ENCODE measurements around the gene DMTF1. TPM values are rescaled to one million over a fixed set of nuclear protein-coding genes. Genes with fewer than 3 reads are reported as not detected.

The DMTF1 gene
- total and polyA plus RNA-seq, 2 experiments from 2014 or later, result 37.8 to 75.1 TPM

GRCh38 chr7:87129848-87130247, 22.4 kb upstream of the DMTF1 start:
- H3K4me2 ChIP-seq, result no peak overlapping the region
- TF ChIP-seq EZH2phosphoT487 (IDR thresholded peaks at IDR 0.05; ENCODE audit: low read depth, severe bottlenecking, unreplicated experiment) (no peak), EZH2 (IDR thresholded peaks at IDR 0.05; ENCODE audit: borderline replicate concordance) (no peak), CTCF (IDR thresholded peaks at IDR 0.05; ENCODE audit: poor library complexity) (no peak)
- no peaks in the 10 kb centered on the region for H3K79me2 ChIP-seq
- no peaks in the 10 kb centered on the region for H3K9me2 ChIP-seq (replicated peaks; ENCODE audit: insufficient read depth)
- H3K4me3 ChIP-seq, result no peak overlapping the region
- no peaks in the 10 kb centered on the region for H3K4me1 ChIP-seq (ENCODE audit: insufficient read depth)
- no peaks in the 10 kb centered on the region for H3K36me3 ChIP-seq (replicated peaks; ENCODE audit: insufficient read depth, low read depth)
- WGBS (ENCODE audit: low lambda C conversion rate, missing lambda C conversion rate), result 60% methylated on average over 3 of the region's 3 CpGs
- no peaks in the 10 kb centered on the region for H3K27me3 ChIP-seq
- H3K9me3 ChIP-seq (ENCODE audit: low read depth), result no peaks in the 10 kb centered on the region
- H2AFZ ChIP-seq, result no peak overlapping the region
- H4K20me1 ChIP-seq (ENCODE audit: insufficient read depth, poor library complexity, severe bottlenecking), result no peaks in the 10 kb centered on the region
- DNase-seq (ENCODE audit: low spot score), result no peak
- H3K27ac ChIP-seq, result peak overlapping the region; percentile 1

GRCh38 chr7:87131771-87132170, 20.5 kb upstream of the DMTF1 start:
- no peaks in the 10 kb centered on the region for H3K79me2 ChIP-seq
- no peaks in the 10 kb centered on the region for H3K9me3 ChIP-seq (ENCODE audit: low read depth)
- no peak overlapping the region for H2AFZ ChIP-seq
- no peak for DNase-seq (ENCODE audit: low spot score)
- H3K4me3 ChIP-seq, result no peak overlapping the region
- TF ChIP-seq CTCF (IDR thresholded peaks at IDR 0.05; ENCODE audit: poor library complexity) (no peak), EZH2 (IDR thresholded peaks at IDR 0.05; ENCODE audit: borderline replicate concordance) (no peak), EZH2phosphoT487 (IDR thresholded peaks at IDR 0.05; ENCODE audit: low read depth, severe bottlenecking, unreplicated experiment) (no peak)
- H3K4me2 ChIP-seq, result no peak overlapping the region
- H3K9me2 ChIP-seq (replicated peaks; ENCODE audit: insufficient read depth), result no peaks in the 10 kb centered on the region
- no peaks in the 10 kb centered on the region for H3K27me3 ChIP-seq
- no peaks in the 10 kb centered on the region for H3K36me3 ChIP-seq (replicated peaks; ENCODE audit: insufficient read depth, low read depth)
- H4K20me1 ChIP-seq (ENCODE audit: insufficient read depth, poor library complexity, severe bottlenecking), result no peaks in the 10 kb centered on the region
- WGBS (ENCODE audit: low lambda C conversion rate, missing lambda C conversion rate), result 92% methylated on average over 3 of the region's 3 CpGs
- H3K27ac ChIP-seq, result no peak overlapping the region
- H3K4me1 ChIP-seq (ENCODE audit: insufficient read depth), result no peaks in the 10 kb centered on the region

GRCh38 chr7:87137271-87137670, 15.0 kb upstream of the DMTF1 start:
- no peak overlapping the region for H2AFZ ChIP-seq
- DNase-seq (ENCODE audit: low spot score), result no peak
- H3K36me3 ChIP-seq (replicated peaks; ENCODE audit: insufficient read depth, low read depth), result no peaks in the 10 kb centered on the region
- H3K79me2 ChIP-seq, result no peaks in the 10 kb centered on the region
- H3K9me2 ChIP-seq (replicated peaks; ENCODE audit: insufficient read depth), result no peaks in the 10 kb centered on the region
- H3K27me3 ChIP-seq, result no peaks in the 10 kb centered on the region
- H3K4me1 ChIP-seq (ENCODE audit: insufficient read depth), result no peaks in the 10 kb centered on the region
- no peak overlapping the region for H3K4me2 ChIP-seq
- TF ChIP-seq EZH2phosphoT487 (IDR thresholded peaks at IDR 0.05; ENCODE audit: low read depth, severe bottlenecking, unreplicated experiment), result no peak
- TF ChIP-seq EZH2 (IDR thresholded peaks at IDR 0.05; ENCODE audit: borderline replicate concordance), result no peak
- TF ChIP-seq CTCF (IDR thresholded peaks at IDR 0.05; ENCODE audit: poor library complexity), result no peak
- no peaks in the 10 kb centered on the region for H3K9me3 ChIP-seq (ENCODE audit: low read depth)
- no peaks in the 10 kb centered on the region for H4K20me1 ChIP-seq (ENCODE audit: insufficient read depth, poor library complexity, severe bottlenecking)
- no peak overlapping the region for H3K4me3 ChIP-seq
- H3K27ac ChIP-seq, result no peak overlapping the region

GRCh38 chr7:87139514-87139913, 12.7 kb upstream of the DMTF1 start:
- Histone ChIP-seq H3K36me3 (replicated peaks; ENCODE audit: insufficient read depth, low read depth) (no peaks in the 10 kb centered on the region), H3K4me2 (no peak overlapping the region), H3K79me2 (no peaks in the 10 kb centered on the region), H3K9me3 (ENCODE audit: low read depth) (no peaks in the 10 kb centered on the region), H2AFZ (no peak overlapping the region), H3K27me3 (no peaks in the 10 kb centered on the region), H3K27ac (peak overlapping the region; percentile 41), H3K9me2 (replicated peaks; ENCODE audit: insufficient read depth) (no peaks in the 10 kb centered on the region), H4K20me1 (ENCODE audit: insufficient read depth, poor library complexity, severe bottlenecking) (no peaks in the 10 kb centered on the region), H3K4me1 (ENCODE audit: insufficient read depth) (no peaks in the 10 kb centered on the region), H3K4me3 (no peak overlapping the region)
- DNase-seq (ENCODE audit: low spot score), result no peak
- 89% methylated on average over 1 of the region's 1 CpG for WGBS (ENCODE audit: low lambda C conversion rate, missing lambda C conversion rate)
- no peak for TF ChIP-seq CTCF (IDR thresholded peaks at IDR 0.05; ENCODE audit: poor library complexity)
- TF ChIP-seq EZH2phosphoT487 (IDR thresholded peaks at IDR 0.05; ENCODE audit: low read depth, severe bottlenecking, unreplicated experiment), result no peak
- TF ChIP-seq EZH2 (IDR thresholded peaks at IDR 0.05; ENCODE audit: borderline replicate concordance), result no peak

Measured in hepatocyte (in vitro differentiated cells).